ENCODE measurements around the gene PML.

PML gene, protein sequence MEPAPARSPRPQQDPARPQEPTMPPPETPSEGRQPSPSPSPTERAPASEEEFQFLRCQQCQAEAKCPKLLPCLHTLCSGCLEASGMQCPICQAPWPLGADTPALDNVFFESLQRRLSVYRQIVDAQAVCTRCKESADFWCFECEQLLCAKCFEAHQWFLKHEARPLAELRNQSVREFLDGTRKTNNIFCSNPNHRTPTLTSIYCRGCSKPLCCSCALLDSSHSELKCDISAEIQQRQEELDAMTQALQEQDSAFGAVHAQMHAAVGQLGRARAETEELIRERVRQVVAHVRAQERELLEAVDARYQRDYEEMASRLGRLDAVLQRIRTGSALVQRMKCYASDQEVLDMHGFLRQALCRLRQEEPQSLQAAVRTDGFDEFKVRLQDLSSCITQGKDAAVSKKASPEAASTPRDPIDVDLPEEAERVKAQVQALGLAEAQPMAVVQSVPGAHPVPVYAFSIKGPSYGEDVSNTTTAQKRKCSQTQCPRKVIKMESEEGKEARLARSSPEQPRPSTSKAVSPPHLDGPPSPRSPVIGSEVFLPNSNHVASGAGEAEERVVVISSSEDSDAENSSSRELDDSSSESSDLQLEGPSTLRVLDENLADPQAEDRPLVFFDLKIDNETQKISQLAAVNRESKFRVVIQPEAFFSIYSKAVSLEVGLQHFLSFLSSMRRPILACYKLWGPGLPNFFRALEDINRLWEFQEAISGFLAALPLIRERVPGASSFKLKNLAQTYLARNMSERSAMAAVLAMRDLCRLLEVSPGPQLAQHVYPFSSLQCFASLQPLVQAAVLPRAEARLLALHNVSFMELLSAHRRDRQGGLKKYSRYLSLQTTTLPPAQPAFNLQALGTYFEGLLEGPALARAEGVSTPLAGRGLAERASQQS

DNA sequence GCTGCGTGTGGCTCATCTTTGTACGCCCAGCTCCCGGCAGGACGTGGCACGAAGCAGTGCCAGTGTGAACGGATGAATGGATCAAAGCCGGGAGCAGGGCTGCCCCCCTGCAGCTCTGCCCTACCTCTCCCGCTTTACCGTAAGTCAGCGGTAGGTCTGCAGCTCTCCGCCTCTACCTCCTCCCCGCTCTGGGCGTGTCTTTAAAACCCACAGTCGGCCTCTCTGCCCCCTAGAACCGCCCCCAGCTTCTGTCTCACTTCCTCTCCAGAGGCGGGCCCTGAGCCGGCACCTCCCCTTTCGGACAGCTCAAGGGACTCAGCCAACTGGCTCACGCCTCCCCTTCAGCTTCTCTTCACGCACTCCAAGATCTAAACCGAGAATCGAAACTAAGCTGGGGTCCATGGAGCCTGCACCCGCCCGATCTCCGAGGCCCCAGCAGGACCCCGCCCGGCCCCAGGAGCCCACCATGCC is at the start of gene PML:
Gene PML (plus strand): TSS at position 304 of the 471 bp plus-strand sequence. CDS start 97 bp downstream, at position 401.
- peak; percentile 97 for DNase-seq (ENCODE audit: low spot score)

DNA sequence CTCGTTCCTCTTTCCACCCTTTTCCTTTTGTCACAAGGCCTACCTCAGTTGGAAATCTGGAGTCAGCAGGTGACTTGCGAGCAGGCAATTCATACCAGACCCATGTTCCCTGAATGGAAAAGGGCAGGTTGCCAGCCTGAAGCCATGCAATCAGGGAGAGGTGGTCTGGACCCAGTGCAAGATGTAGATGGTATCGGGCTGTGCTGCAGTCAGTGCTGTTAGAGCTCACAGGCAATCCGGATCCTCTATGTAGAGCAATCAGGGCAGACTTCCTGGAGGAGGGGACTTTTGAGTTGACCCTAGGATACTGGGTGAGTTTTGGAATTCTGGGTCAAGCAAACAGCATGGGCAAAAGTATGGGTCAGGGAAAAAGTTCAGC is 49.4 kb upstream of the PML start:
- no peak for DNase-seq (ENCODE audit: low spot score)

DNA sequence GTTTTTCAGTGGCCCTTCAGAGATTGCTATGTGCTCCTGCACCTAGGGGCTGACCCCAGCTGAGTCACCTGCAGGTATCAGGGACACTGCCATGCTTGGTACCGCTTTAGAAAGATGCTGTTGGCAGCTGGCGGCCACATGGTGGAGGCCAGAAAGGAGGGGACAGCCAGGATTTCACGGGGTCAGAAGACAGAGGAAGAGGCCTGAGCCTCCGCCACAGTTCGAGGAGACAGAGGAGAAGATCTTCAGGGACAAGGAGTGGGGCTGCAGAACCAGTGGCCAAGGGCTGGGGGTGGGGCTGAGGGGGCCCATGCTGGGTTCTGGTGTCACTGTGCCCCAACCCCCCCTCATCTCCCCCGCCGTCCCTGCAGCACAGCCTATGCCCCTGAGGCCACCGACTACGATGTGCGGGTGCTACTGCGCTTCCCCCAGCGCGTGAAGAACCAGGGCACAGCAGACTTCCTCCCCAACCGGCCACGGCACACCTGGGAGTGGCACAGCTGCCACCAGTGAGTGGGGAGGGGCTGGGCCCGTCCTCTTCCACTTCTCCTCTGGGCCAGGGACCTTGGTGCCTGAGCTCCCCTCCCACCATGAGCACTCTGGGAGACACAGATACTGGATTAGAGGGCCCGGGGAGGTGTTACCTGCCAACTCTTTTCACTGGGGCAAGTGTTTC is 48.3 kb upstream of the PML start:
- no peak for DNase-seq (ENCODE audit: low spot score)

DNA sequence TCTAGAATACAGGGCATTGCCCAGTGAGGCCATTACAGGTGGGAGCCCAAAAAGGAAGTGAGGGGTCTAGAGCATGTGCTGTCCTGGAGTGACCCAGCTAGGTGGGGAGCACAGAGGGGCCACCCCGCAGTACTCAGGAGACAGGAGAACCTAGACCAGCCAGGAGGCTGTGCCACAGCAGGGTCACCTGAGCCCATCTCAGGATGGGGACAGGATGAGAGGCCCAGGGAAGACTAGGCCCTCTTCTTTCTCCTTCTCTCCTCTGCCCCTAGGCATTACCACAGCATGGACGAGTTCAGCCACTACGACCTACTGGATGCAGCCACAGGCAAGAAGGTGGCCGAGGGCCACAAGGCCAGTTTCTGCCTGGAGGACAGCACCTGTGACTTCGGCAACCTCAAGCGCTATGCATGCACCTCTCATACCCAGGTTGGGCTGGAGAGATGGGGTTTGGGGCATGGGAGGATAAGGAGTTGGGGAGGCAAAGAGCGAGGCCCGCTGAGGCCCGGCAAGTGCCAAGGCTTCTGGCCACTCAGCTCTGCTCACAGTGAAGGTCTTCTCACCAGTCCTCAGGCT is 47.6 kb upstream of the PML start:
- DNase-seq (ENCODE audit: low spot score): no peak

DNA sequence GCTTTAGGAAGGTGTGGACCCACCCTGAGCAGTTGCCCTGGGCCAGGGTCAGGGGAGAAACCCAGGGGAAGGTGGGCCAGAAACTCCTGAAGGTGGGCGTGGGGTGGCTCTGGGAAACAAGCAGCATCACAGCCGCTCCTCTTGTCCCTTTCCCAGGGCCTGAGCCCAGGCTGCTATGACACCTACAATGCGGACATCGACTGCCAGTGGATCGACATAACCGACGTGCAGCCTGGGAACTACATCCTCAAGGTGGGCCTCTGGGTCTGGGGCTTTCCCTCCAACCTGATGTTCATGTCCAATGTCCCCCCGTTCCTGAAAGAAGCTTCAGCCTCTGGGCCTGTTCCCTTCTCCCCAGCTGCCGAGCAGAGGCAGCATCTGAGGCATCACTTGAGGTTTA is 46.9 kb upstream of the PML start:
- DNase-seq (ENCODE audit: low spot score): no peak

DNA sequence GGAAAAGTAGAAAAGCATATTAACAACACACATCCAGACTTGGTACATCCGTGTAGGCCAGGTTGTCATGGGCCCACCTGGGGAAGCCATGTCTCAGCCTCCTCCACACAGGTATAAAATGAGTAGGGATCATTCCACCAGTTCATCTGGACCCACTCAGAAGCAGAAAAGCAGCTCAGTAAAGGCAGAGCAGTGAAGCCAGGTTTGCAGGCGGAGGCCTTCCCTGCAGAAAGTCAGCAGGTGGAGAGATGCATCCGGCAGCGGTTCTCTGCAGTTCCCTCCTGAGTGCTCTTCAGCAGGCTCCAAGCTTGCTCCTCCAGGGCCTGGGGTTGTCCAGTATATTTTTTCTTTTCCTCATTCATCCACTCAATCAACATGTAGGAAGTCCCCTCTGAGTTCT is 46.1 kb upstream of the PML start:
- DNase-seq (ENCODE audit: low spot score): no peak

DNA sequence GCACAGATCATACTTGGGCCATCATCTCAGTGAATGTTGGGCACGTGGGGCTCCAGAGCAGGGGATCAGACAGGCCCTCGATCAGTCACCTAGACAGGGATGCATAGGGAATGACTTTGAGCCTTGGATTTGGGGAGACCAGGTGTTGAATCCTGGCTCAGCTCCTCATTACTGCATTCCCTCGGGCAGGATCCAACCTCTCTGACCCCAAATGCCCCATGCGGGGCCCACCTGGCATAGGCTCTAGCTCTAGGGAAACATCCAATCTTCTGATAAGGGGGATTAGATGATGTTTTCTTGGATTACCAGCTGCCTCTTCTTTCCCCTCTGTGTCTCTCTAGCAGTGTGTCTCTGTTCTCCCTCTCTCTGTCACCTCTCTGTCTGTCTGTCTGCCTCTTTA is 45.5 kb upstream of the PML start:
- no peak for DNase-seq (ENCODE audit: low spot score)

DNA sequence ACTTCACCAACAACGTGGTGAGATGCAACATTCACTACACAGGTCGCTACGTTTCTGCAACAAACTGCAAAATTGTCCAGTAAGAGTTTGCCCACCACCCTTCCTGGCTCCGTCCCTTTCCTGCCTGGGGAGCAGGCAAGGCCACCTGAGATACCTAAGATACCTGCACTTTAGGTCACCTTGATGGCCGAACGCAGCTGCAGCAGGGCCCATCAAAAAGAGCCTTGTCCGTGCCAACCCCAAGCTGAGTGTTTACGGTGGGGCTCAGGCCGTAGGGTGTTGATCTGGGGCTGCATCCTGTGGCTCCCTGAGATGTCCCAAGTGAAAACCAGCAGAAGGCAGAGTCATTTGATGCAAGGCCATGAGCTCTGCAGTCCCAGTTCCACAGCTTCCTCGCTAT is 45.0 kb upstream of the PML start:
- DNase-seq (ENCODE audit: low spot score): no peak

DNA sequence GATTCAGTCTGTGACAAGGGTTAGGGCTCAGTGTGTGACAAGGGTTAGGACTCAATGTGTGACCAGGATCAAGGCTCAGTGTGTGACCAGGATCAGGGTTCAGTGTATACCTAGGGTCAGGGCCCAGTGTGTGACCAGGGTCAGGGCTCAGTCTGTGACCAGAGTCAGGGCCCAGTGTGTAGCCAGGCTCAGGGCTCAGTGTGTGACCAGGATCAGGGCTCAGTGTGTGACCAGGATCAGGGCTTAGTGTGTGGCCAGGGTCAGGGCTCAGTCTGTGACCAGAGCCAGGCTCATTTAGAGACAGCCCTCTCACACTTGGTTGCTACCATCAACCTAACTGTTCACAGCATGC is 44.1 kb upstream of the PML start:
- DNase-seq (ENCODE audit: low spot score): no peak

DNA sequence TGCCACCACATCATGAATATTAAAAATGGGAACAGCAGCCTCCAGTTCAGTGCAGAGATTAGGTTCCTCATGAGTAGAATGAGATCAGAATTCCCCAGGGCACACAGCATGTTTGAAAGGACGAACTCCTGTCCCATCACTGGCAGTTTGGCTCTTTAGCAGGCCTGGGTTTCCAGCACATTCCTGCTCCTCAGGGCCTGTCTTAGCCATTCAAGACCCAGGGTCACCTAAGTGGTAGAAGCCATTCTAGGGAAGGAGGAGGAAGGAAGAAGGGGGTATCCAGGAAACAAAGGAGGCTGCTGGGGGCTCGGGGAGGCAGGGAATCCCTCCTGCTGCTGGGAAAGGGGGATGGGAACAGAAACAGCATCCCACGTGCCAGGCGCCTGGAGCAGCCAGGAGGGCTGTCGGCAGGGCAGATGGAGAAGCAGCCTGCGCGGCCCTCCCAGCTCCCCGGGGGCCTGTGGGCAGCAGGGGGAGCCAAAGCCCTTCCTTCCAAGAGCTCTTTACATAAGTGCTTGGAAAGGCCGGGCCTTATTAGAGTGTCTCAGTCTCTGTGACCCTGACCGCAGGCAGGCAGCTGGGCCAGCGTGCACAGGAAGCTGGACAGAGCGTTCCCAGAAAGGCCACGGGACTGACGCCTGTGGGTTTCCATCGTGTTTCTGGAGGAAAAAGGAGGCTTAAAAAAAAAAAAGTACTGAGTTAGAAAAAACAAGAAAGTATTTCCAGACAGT is 43.5 kb upstream of the PML start:
- DNase-seq (ENCODE audit: low spot score): peak; percentile 80

DNA sequence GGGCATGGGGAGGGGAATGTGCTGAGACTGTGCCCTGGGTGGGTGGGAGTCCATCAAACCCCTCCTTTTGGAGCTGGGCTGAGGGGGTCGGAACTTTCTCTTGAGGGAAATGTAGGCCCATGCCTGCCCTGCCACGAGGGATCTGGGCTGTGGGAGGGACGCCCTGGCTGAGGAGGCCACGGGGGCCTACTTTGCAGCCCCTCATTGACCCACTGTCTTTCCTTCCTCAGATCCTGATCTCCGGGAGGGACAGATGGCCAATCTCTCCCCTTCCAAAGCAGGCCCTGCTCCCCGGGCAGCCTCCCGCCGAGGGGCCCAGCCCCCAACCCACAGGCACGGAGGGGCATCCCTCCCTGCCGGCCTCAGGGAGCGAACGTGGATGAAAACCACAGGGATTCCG is 42.9 kb upstream of the PML start:
- DNase-seq (ENCODE audit: low spot score): no peak

DNA sequence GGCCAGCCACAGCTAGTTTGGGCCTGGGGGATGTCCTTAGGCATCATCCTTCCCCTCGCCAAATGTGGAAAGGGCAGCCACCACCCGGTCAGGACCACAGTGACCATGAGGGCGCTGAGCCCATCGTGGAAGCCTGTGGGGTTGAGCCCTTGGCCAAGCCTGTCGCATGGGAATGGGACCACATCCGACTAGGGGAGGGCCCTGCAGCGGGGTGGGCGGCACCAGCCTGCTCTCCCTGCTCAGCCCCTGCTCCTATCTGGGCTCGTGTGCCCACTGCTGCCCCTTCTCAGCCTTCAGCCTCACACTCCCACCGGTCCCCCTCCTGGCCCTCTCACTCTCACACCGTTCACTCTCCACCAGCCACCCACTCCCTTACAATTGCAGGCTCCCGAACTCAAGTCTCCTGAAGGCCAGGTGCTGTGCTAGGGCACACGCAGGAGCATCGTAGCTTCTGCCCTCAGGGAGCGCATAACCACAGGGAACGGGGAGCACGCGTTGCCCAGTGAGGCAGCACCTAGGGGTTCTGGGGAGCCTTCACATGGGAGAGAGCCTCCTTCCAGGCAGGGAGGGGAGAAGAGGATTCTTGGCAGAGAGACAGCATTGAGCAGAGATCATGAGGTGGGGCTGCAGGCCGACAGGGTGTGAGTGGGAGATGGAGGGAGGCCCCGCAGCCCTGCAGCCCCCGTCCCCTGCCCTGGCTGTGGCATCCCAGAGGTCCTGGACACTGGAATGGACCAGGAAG is 42.2 kb upstream of the PML start:
- no peak for DNase-seq (ENCODE audit: low spot score)

DNA sequence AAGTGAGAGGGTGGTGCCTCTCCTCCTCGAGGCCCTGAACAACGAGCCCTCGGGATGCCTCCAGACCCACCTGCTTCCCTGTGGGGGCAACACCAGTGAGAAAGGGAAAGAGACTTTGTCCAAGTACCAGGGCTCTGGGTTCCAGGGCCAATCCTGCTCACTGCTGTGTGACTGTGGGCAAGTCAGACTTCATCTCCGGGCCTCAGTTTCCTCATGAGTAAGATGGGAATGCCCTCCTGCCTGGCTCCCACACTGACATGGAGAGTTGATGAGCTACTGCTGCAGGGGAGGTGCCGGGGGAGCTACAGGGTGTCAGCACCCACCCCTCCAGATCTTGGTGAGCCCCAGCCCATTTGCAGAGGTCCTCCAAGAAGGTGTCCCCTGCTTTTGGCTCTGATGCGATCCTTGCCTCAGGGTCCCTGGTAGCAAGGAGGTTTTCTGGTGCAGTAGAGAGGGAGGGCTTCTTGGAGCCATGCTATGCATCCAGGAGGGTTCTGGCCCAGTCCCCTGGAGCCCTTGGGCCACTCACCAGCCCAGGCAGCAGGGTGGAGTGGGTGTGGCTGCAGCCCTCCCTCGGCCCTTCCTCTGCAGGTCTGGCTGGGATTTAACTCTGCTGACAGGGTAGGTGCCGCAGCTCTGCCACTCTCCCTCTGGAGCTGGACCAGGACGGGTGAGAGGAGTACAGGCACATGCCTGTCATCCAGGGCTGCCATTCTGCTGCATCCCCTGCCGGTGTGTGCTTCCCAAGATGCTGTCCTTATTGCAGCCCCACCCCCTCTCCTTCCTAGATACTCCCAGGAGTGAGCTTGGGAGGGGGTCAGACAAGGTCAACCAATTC is 41.4 kb upstream of the PML start:
- no peak for DNase-seq (ENCODE audit: low spot score)

DNA sequence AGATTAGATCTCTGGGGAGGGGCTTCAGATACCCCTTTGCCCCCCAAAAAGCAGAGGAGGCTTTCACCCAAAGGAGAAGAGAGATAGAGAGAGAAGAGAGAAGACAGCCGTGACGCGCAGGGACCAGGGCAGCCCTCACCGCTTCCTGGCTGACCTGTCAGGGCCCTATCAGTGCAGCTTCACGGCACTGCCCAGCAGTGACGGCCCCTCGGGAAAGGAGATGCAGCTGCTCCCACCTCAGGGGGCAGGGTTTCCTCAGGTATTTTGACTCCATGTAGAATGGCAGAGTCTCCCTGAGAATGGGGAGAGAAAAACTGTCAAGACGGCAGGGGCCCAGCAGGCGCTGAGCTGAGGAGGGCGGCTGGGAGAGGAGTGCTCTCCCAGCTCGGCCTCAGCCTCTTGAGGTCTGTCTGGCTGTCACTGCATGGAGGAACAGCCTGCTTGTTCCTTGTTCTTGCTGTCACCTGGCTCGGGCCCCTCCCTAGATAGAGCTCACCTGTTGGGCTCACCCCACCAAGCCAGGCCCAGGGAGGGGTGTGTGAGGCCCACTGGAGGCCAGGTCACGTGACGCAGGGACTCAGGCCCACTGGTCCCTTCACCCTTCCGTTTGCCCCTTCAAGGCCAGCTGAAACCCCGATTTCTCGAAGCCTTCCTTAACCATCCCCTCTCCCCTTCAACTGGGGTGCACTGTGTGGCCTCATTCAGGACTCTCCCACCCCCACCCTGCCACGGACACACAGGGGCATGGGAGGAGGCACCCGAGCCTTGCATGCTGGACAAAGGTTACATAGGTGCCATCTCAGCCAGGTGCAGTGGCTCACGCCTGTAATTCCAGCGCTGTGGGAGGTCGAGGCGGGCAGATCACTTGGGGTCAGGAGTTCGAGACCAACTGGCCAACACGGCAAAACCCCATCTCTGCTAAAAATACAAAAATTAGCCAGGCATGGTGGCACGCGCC is 40.0 kb upstream of the PML start:
- no peak for DNase-seq (ENCODE audit: low spot score)

DNA sequence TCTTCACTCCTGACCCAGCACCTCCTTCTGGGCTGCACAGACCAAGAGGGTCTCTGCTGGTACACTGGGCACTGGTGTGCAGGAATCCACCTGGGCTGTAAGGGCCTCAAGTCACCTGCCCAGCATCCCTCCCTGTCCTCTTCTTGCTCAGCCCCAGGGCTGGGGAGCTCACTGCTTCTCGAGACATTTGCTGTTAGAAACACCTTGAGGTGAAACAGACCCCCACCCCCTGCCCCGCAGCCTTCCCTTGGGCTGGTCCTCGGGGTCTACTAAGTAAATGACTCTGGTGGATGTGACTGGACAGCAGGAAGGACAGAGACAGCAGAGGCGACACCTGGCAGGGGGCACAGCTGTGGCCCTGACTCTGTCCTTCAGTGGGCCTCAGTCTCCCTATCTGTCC is 39.2 kb upstream of the PML start:
- DNase-seq (ENCODE audit: low spot score): no peak

DNA sequence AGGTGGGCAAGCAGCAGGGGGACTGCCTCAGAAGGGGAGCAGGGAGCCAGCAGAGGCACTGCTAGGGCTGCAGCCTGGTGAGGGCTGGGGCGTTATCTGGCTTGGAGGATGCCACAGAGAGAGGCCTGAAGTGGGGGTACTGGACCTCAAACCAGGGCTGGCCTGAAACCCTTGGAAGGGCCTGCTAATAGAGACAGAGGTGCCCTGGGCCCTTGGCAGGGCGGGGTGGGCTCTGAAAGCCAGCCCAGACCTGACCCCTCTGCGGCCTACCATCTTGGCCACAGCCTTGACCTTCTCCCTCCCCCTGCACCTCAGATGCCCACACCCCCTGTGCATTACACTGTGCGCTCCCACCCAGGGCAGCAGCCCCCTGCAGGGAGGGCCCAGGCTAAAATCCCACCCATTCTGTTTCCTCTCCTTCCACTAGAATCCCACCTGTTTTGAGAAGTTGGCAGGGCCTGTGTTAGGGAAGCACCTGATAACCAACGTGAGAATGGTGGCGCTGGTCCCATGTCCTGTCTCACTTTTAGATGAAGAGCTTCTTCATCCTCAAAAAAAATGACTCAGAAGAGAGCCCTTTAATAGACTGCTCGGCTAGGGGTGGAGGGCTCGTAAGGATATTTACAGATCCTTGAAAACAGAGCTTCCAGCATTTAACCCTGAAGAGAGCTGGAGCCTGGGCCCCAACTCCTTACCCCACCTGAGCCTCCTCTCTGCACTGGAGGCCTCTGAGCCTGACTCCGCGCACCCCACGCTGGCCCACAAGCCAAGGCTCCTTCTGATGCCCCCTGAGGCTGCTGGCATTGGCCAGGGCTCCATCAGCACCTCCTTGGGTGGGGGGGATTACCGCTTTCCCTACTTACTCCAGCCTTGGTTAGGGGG is 38.4 kb upstream of the PML start:
- DNase-seq (ENCODE audit: low spot score): no peak

DNA sequence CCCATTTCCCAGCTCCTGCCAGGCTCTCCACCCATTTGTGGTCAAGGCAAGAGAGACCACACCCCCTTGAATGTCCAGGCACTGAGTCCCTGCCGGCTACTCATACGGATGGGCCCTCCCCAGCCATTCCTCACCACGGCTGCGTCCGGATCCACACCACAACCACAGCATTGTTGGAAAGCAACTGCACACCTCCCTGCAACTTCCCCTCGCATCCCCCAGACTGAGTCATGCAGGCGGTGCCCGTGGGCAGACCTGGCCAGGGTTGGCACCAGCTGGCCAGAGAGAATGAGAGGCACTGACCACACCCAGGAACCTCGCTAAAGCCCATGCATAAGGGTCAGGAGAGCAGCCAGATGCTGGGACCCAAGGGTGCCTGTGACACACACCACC is 37.8 kb upstream of the PML start:
- no peak for DNase-seq (ENCODE audit: low spot score)

DNA sequence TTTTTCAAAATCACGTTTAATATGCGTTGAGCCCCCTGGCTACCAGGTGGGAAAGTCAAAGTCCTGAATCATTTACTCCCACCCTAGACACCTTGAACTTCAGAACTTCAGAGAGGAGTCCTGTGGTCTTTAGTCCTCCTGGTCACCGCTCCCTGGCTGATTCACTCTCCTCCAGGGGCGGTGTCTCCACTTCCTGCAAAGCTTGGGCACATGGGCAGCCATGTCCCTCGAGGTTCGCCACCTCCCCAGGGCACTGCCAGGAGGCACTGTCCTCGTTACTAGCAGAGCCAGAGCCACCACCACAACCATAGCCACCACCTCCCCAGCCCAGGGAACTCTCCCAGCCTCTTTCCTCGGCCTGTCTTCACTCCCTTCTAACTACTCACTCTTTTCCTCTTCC is 37.2 kb upstream of the PML start:
- DNase-seq (ENCODE audit: low spot score): no peak
